DND-41 (cell line): ENCODE measurements around the gene POLR2J.

Experiments used
- ATAC-seq: fragments of 200-7000 bp; cut with Tn5 transposase; 3 replicates; pipeline ENCODE4 v1.9.1; 2021; ENCODE audit warnings: low read depth; ENCODE audit not compliant: insufficient read depth
- DNase-seq: peaks from one replicate; pipeline ENCODE4 v3.0.0-alpha.2; 2020
- H2AFZ ChIP-seq: 2 replicates; pipeline ENCODE4 v1.6.0; 2012; ENCODE audit warnings: low read depth, low read length
- H3K27ac ChIP-seq: 2 replicates; pipeline ENCODE4 v1.5.1; 2012; ENCODE audit warnings: low read length, inconsistent platforms
- H3K27me3 ChIP-seq: fragments of 200-600 bp; sonication (generic); 2 replicates; pipeline ENCODE4 v1.6.0; 2012; ENCODE audit warnings: low read length, mild to moderate bottlenecking, inconsistent platforms; ENCODE audit not compliant: insufficient read depth, poor library complexity
- H3K36me3 ChIP-seq: 2 replicates; pipeline ENCODE4 v1.5.1; 2012; ENCODE audit warnings: low read length, inconsistent platforms; ENCODE audit not compliant: insufficient read depth
- H3K4me1 ChIP-seq: 2 replicates; pipeline ENCODE4 v1.5.1; 2012; ENCODE audit warnings: mild to moderate bottlenecking, low read length; ENCODE audit not compliant: insufficient read depth
- H3K4me2 ChIP-seq: 2 replicates; pipeline ENCODE4 v1.6.0; 2012; ENCODE audit warnings: mild to moderate bottlenecking, moderate library complexity, low read length, inconsistent platforms; ENCODE audit not compliant: insufficient read depth
- H3K4me3 ChIP-seq, 2 experiments: fragments of 200-600 bp in 1 of 2; shearing (Covaris generic) in 1 of 2; 2 replicates each; pipeline ENCODE4 v1.5.1; 2012 to 2016; ENCODE audit warnings: inconsistent platforms in 2 of 2, low read length in 2 of 2, mild to moderate bottlenecking in 2 of 2, low read depth in 1 of 2, moderate library complexity in 1 of 2
- H3K79me2 ChIP-seq: 2 replicates; pipeline ENCODE4 v1.6.0; 2012; ENCODE audit warnings: low read length, inconsistent platforms; ENCODE audit not compliant: insufficient read depth
- H3K9ac ChIP-seq: 2 replicates; pipeline ENCODE4 v1.6.0; 2012; ENCODE audit warnings: low read depth, mild to moderate bottlenecking, inconsistent platforms, low read length, moderate library complexity
- H3K9me3 ChIP-seq: 2 replicates; pipeline ENCODE4 v1.5.1; 2012; ENCODE audit warnings: low read length, moderate library complexity, mild to moderate bottlenecking, inconsistent platforms; ENCODE audit not compliant: insufficient read depth, severe bottlenecking
- H4K20me1 ChIP-seq: 2 replicates; pipeline ENCODE4 v1.6.0; 2012; ENCODE audit warnings: low read length; ENCODE audit not compliant: insufficient read depth
- CTCF ChIP-seq: IDR thresholded peaks from 2 replicates; pipeline ENCODE4 v1.5.1; 2012; ENCODE audit warnings: borderline replicate concordance, low read length, moderate library complexity, mild to moderate bottlenecking; ENCODE audit not compliant: poor library complexity, severe bottlenecking; ENCODE audit errors: extremely low read depth
- EZH2 ChIP-seq: IDR thresholded peaks from 3 replicates; pipeline ENCODE4 v1.6.1; 2012; ENCODE audit warnings: borderline replicate concordance, low read depth, mild to moderate bottlenecking, moderate library complexity, low read length, inconsistent platforms; ENCODE audit not compliant: severe bottlenecking

The POLR2J gene

GRCh38 chr7:102432442-102433218 lies 46.1 kb downstream of the POLR2J start:
- TF ChIP-seq EZH2 (no peak), CTCF (no peak)
- no peak overlapping the region for H3K27ac ChIP-seq

GRCh38 chr7:102431617-102432298 lies 47.0 kb downstream of the POLR2J start:
- H2AFZ ChIP-seq, result no peak overlapping the region
- no peak overlapping the region for H3K27ac ChIP-seq
- H3K36me3 ChIP-seq, result peaks cover 9% of the 10 kb centered on the region
- H3K4me3 ChIP-seq, result no peak overlapping the region
- DNase-seq (peak; percentile 21), ATAC-seq (no peak)
- H3K9me3 ChIP-seq, result no peaks in the 10 kb centered on the region
- H3K79me2 ChIP-seq, result no peaks in the 10 kb centered on the region
- no peaks in the 10 kb centered on the region for H3K27me3 ChIP-seq
- no peak overlapping the region for H3K9ac ChIP-seq
- 0 out of 2 replicates have a peak, but pooled peaks cover 3% of the 10 kb centered on the region for H4K20me1 ChIP-seq
- H3K4me1 ChIP-seq, result peaks cover 20% of the 10 kb centered on the region
- no peak overlapping the region for H3K4me2 ChIP-seq
- TF ChIP-seq EZH2 (no peak), CTCF (no peak)

More at GRCh38 chr7:102432442-102433218, 46.1 kb downstream of the POLR2J start:
- Histone ChIP-seq H3K4me2 (peak overlapping the region; percentile 76), H3K4me1 (peaks cover 20% of the 10 kb centered on the region), H4K20me1 (0 out of 2 replicates have a peak, but pooled peaks cover 3% of the 10 kb centered on the region), H3K9ac (peak overlapping the region; percentile 80), H3K9me3 (no peaks in the 10 kb centered on the region), H3K4me3 (peak overlapping the region in 1 of 2 experiments; percentile 64; a peak in 2 of 4 replicates), H3K79me2 (no peaks in the 10 kb centered on the region), H2AFZ (peak overlapping the region; percentile 38), H3K36me3 (peaks cover 2% of the 10 kb centered on the region; the same call in 1 of the 2 replicates), H3K27me3 (no peaks in the 10 kb centered on the region)
- DNase-seq, result no peak
- peak; percentile 14 for ATAC-seq

- Histone ChIP-seq H3K4me2 (no peak overlapping the region), H4K20me1 (peaks cover 4% of the 10 kb centered on the region; the same call in 1 of the 2 replicates), H2AFZ (no peak overlapping the region), H3K27ac (no peak overlapping the region), H3K4me1 (peaks cover 15% of the 10 kb centered on the region), H3K36me3 (peaks cover 34% of the 10 kb centered on the region), H3K9ac (no peak overlapping the region), H3K4me3 (no peak overlapping the region), H3K9me3 (no peaks in the 10 kb centered on the region), H3K79me2 (no peaks in the 10 kb centered on the region), H3K27me3 (no peaks in the 10 kb centered on the region)
- DNase-seq (no peak), ATAC-seq (no peak)
- TF ChIP-seq EZH2 (no peak), CTCF (no peak)
These were observed 49.4 kb downstream of the POLR2J start for GRCh38 chr7:102429141-102429899.
